ENCODE measurements around the gene IQSEC1. TPM values are rescaled to one million over a fixed set of nuclear protein-coding genes. Genes with fewer than 3 reads are reported as not detected.
A peak's percentile ranks its signal among the peaks of the same experiment; 100 is the strongest.

Gene IQSEC1
- total RNA-seq, 2 experiments from 2014 or later, result 38.6 to 39.3 TPM

GRCh38 chr3:12982619-12983101 lies 90.6 kb downstream of the IQSEC1 start:
- Mint-ChIP-seq H3K27ac (no peak overlapping the region), H3K4me3 (no peak overlapping the region), H3K4me1 (ENCODE audit: low read depth) (peaks cover 43% of the 10 kb centered on the region), H3K36me3 (ENCODE audit: low read depth) (no peaks in the 10 kb centered on the region), H3K27me3 (ENCODE audit: low read depth) (no peaks in the 10 kb centered on the region), H3K9me3 (no peaks in the 10 kb centered on the region)
- DNase-seq, result no peak
- intact Hi-C loops (cut with micrococcal nuclease), result no loop called here
- CTCF ChIA-PET, result interaction anchor here (0.7 to 2.6 kb wide), 10 partner anchors 10 to 115 kb away, joined by 3 to 17 read pairs (median 6); no protein-coding TSS in a partner anchor

DNA sequence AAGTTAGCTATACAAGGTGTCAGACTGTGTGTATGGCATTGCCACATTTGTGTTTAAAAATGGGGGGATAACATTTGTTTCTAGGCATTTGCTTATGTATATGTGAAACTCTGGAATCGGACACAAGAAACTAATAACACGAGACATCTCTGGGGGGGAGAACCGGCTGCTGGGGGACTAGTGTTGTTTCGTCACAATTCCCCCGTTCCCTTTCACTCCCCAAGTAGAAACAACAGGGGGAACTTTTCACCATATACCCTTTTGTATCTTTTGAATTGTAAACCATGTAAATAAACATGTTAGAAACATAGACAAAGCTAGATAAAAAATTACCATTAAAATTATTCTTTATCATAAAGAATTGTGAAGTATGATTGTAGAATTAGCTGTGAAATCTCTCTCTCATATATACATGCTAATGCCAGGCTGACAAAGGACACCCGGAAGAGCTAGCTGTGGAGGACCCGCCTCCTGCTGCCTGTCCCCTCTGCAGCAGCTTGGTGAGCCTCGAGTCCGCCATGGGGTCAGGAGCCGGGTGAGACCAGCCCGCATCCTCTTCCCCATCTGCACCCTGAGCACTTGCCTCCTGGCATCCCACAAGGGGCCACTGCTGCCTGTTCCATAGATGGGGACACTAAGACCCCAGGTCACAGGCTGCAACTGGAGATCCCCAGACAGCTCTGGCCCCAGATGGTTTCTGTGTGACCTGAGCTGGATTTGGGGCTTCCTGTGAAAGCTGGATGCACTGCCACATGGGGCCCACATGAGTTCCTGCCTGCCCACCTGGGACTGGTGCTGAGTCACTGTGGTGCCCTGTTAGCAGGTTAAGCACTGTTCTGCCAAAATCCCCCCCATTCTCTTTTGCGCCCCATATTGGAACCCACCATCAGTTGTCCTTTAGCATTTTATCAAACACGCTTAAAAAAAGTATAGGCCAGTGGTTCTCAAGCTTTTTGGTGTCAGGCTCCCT lies 91.6 kb downstream of the IQSEC1 start:
- Mint-ChIP-seq H3K27me3 (ENCODE audit: low read depth) (no peaks in the 10 kb centered on the region), H3K9me3 (no peaks in the 10 kb centered on the region), H3K36me3 (ENCODE audit: low read depth) (no peaks in the 10 kb centered on the region), H3K4me1 (ENCODE audit: low read depth) (peaks cover 42% of the 10 kb centered on the region), H3K27ac (peak overlapping the region; percentile 41), H3K4me3 (no peak overlapping the region)
- DNase-seq, result no peak
- intact Hi-C loops (cut with micrococcal nuclease), result no loop called here
- CTCF ChIA-PET, result interaction anchor here (0.6 to 2.6 kb wide), 9 partner anchors 9 to 854 kb away, joined by 3 to 15 read pairs (median 4); no protein-coding TSS in a partner anchor

DNA sequence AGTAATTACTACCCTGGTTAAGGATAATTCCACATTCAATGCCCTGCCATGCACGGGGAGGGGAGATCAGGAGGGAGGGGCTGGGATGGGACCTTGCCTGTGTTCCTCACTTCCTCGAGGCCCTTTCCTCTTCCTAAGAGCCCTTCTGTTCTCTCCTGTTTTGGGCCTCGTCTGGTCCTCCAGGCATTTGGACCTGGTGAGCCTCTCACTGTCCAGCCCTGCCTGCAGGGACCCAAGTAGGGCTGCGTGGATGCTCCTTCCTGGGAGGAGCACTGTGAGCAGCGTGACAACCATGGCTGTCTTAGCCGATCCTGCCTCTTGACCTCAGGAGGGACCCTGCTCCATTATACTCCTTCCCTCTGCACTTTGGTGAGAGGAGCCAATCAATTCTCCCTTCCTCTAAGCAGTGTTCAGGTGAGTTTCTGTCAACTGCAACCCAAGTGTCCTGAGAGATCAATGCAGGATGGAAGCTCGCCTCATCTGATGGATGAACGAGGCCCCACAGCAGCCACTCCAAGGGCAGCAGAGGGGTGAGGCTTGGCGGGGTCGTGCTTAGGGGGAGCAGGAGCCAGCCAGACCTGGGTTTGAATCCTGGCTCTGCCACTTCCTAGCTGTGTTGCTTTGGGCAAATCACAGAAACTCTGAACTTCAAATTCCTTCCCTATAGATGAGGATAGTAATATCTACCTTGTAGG lies 92.5 kb downstream of the IQSEC1 start:
- CTCF ChIA-PET, result interaction anchor here (0.8 to 1.7 kb wide), 3 partner anchors 9 to 21 kb away, joined by 3 to 7 read pairs (median 3); no protein-coding TSS in a partner anchor
- DNase-seq, result no peak
- H3K27me3 Mint-ChIP-seq (ENCODE audit: low read depth), result no peaks in the 10 kb centered on the region
- intact Hi-C loops (cut with micrococcal nuclease), result no loop called here
- H3K4me1 Mint-ChIP-seq (ENCODE audit: low read depth), result peaks cover 39% of the 10 kb centered on the region
- no peak overlapping the region for H3K27ac Mint-ChIP-seq
- no peaks in the 10 kb centered on the region for H3K36me3 Mint-ChIP-seq (ENCODE audit: low read depth)
- H3K4me3 Mint-ChIP-seq, result no peak overlapping the region
- H3K9me3 Mint-ChIP-seq, result no peaks in the 10 kb centered on the region

GRCh38 chr3:12979947-12980487 lies 93.2 kb downstream of the IQSEC1 start:
- Mint-ChIP-seq H3K27me3 (ENCODE audit: low read depth) (no peaks in the 10 kb centered on the region), H3K4me1 (ENCODE audit: low read depth) (peaks cover 39% of the 10 kb centered on the region), H3K9me3 (no peaks in the 10 kb centered on the region), H3K4me3 (no peak overlapping the region), H3K27ac (no peak overlapping the region), H3K36me3 (ENCODE audit: low read depth) (no peaks in the 10 kb centered on the region)
- intact Hi-C loops (cut with micrococcal nuclease), result no loop called here
- CTCF ChIA-PET, result no interaction called here
- DNase-seq, result no peak

DNA sequence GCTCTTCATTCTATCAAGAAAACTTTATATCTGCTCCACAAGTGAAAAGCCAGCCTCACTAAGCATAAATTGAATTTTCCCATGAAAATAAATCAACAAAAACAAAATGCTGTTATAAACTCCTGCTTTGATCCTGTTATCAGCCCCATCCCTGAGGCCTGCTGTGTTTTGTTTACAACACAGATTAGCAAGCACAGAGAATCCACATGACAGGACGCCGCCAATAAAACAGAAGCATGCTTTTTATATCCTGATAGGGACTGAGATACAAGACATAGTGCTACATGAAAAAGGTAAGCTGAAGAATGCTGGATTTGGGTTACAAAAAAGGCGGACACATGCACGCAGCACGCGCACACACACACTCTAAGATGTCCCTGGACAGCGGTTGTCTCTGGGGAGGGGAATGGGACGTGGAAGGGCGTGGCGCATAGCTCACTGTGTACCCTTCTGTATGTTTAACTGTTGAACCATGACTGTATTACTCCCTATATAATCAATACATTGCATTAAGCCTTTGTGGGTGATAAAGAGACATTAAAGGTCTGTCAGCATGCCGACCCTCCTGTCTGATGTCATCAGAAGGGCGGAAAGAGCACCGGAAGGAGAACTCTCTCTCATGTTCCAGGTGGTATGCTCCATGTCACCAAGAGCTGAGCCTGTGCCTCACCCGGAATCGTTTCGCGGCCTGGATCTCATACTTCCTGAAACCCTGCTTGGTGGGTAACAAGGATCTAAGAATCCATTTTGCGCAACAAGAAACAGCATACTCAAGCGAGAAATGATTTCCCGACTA lies 93.9 kb downstream of the IQSEC1 start:
- no peaks in the 10 kb centered on the region for H3K27me3 Mint-ChIP-seq (ENCODE audit: low read depth)

GRCh38 chr3:12978682-12979081 lies 94.5 kb downstream of the IQSEC1 start:
- Mint-ChIP-seq H3K36me3 (ENCODE audit: low read depth) (no peaks in the 10 kb centered on the region), H3K4me1 (ENCODE audit: low read depth) (peaks cover 31% of the 10 kb centered on the region), H3K27me3 (ENCODE audit: low read depth) (no peaks in the 10 kb centered on the region), H3K4me3 (no peak overlapping the region), H3K9me3 (no peaks in the 10 kb centered on the region), H3K27ac (no peak overlapping the region)
- CTCF ChIA-PET, result no interaction called here
- no peak for DNase-seq
- intact Hi-C loops (cut with micrococcal nuclease), result no loop called here

More for the DNA sequence above, 93.9 kb downstream of the IQSEC1 start:
- DNase-seq, result no peak
- Mint-ChIP-seq H3K36me3 (ENCODE audit: low read depth) (no peaks in the 10 kb centered on the region), H3K27ac (no peak overlapping the region), H3K9me3 (no peaks in the 10 kb centered on the region), H3K4me3 (no peak overlapping the region), H3K4me1 (ENCODE audit: low read depth) (peaks cover 37% of the 10 kb centered on the region)
- intact Hi-C loops (cut with micrococcal nuclease), result no loop called here
- CTCF ChIA-PET, result interaction anchor here (0.6 kb wide), 1 partner anchor 151 kb away, joined by 4 read pairs; no protein-coding TSS in a partner anchor

DNA sequence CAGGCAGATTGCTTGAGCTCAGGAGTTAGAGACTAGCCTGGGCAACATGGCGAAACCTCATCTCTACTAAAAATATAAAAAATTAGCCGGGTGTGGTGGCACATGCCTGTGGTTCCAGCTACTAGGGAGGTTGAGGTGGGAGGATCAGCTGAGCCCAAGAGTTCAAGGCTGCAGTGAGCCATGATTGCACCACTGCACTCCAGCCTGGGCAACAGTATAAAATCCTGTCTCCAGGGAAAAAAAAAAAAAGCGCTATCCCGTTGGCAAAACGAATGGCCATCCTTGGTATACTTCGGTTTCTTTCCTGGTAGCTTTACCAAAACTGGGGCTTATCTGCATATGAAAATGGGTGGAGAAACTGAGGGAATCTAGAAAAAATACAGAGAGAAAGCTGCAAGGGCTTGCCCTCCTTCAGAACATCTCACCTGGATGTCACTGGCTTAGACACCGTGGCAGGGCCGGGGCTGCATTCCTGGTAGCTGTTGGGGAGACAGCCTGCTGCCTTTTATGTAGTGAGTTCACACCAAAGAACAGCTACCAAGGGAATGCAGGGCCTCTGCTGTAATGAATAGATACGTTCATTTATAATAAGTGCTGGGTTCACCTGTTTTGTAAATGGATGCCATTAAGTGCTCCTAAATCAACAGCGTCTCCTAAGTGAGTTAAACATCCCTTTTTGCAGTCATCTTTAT lies 96.0 kb downstream of the IQSEC1 start:
- no peaks in the 10 kb centered on the region for H3K9me3 Mint-ChIP-seq
- peaks cover 17% of the 10 kb centered on the region for H3K4me1 Mint-ChIP-seq (ENCODE audit: low read depth)
- H3K4me3 Mint-ChIP-seq, result no peak overlapping the region
- intact Hi-C loops (cut with micrococcal nuclease), result no loop called here
- H3K36me3 Mint-ChIP-seq (ENCODE audit: low read depth), result no peaks in the 10 kb centered on the region
- no peak overlapping the region for H3K27ac Mint-ChIP-seq
- CTCF ChIA-PET, result interaction anchor here (0.6 to 1.5 kb wide), 4 partner anchors 8 to 97 kb away, joined by 3 to 4 read pairs (median 3); no protein-coding TSS in a partner anchor
- no peaks in the 10 kb centered on the region for H3K27me3 Mint-ChIP-seq (ENCODE audit: low read depth)
- DNase-seq, result no peak

- CTCF ChIA-PET, result interaction anchor here (0.6 to 1.8 kb wide), 4 partner anchors 10 to 420 kb away, joined by 3 to 5 read pairs (median 4); no protein-coding TSS in a partner anchor
- intact Hi-C loops (cut with micrococcal nuclease), result no loop called here
- H3K36me3 Mint-ChIP-seq (ENCODE audit: low read depth), result no peaks in the 10 kb centered on the region
- H3K27ac Mint-ChIP-seq, result no peak overlapping the region
- no peaks in the 10 kb centered on the region for H3K27me3 Mint-ChIP-seq (ENCODE audit: low read depth)
- H3K9me3 Mint-ChIP-seq, result no peaks in the 10 kb centered on the region
- H3K4me3 Mint-ChIP-seq, result no peak overlapping the region
- DNase-seq, result no peak
- peaks cover 11% of the 10 kb centered on the region for H3K4me1 Mint-ChIP-seq (ENCODE audit: low read depth)
Observed at GRCh38 chr3:12975748-12976522, 97.3 kb downstream of the IQSEC1 start.

DNA sequence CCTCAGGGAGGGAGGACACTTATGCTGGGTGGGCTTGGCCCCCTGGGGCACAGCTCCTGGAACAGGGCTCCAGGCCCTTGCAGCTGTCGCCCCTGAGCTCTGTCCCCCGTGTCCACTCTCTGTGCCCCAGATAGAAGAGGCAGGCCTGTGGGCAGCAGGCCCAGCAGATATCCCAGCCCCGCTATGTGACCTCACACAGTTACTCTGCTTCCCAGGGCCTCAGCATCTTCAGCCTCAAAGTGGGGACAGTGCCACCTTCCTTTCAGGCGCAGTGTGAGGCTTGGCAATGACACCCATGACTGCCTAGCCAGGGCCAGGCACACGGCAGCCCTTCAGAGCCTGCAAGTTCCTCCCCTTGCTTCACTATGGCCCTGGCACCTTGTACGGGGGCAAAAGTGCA lies 98.4 kb downstream of the IQSEC1 start:
- H3K36me3 Mint-ChIP-seq (ENCODE audit: low read depth), result no peaks in the 10 kb centered on the region
- H3K27ac Mint-ChIP-seq, result no peak overlapping the region
- H3K4me3 Mint-ChIP-seq, result no peak overlapping the region
- H3K4me1 Mint-ChIP-seq (ENCODE audit: low read depth), result peaks cover 10% of the 10 kb centered on the region
- intact Hi-C loops (cut with micrococcal nuclease), result no loop called here
- DNase-seq, result no peak
- no peaks in the 10 kb centered on the region for H3K9me3 Mint-ChIP-seq
- no peaks in the 10 kb centered on the region for H3K27me3 Mint-ChIP-seq (ENCODE audit: low read depth)
- CTCF ChIA-PET, result interaction anchor here (0.6 to 1.8 kb wide), 2 partner anchors 20 to 88 kb away, joined by 3 to 5 read pairs; no protein-coding TSS in a partner anchor

DNA sequence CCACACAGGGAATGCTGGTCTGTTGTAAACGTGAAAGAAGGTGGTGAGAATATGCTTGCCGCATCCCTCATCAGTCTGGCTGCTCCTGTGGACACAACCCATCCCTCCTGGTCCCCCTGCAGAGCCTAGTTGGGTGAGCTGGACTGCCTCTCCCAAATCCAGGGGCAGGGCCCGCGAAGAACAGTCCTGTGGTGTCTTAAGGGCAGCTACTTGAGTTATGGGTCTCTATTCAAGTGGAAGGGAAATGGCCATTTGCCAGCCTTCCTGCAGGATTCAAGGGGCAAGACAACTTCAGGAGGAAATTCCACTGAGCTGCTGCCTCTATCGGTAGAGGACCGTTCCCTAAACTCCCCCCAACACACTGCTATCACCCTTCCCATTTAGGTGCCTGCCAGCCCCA lies 98.9 kb downstream of the IQSEC1 start:
- peaks cover 10% of the 10 kb centered on the region for H3K4me1 Mint-ChIP-seq (ENCODE audit: low read depth)
- CTCF ChIA-PET, result interaction anchor here (1.8 to 2.9 kb wide), 2 partner anchors 9 to 21 kb away, joined by 5 to 15 read pairs; no protein-coding TSS in a partner anchor
- H3K9me3 Mint-ChIP-seq, result no peaks in the 10 kb centered on the region
- H3K36me3 Mint-ChIP-seq (ENCODE audit: low read depth), result no peaks in the 10 kb centered on the region
- no peak overlapping the region for H3K27ac Mint-ChIP-seq
- H3K27me3 Mint-ChIP-seq (ENCODE audit: low read depth), result no peaks in the 10 kb centered on the region
- no peak overlapping the region for H3K4me3 Mint-ChIP-seq
- DNase-seq, result no peak
- intact Hi-C loops (cut with micrococcal nuclease), result no loop called here

Measured in activated naive CD4-positive, alpha-beta T cell treated with anti-CD3 and anti-CD28 coated beads for 36 hours (primary cell).